Measurements from ENCODE around the gene NGB.
A peak's percentile ranks its signal among the peaks of the same experiment; 100 is the strongest.
"Not testable (repeated sequence)": the region's sequence is repeated elsewhere in the genome, so short reads cannot be mapped to it uniquely, and the experiment has no call there.

NGB gene

GRCh38 chr14:77281852-77282410, 10.9 kb upstream of the NGB start:
- Histone ChIP-seq H3K27me3 (ENCODE audit: insufficient read depth, low read length) (no peaks in the 10 kb centered on the region), H2AFZ (ENCODE audit: low read depth, low read length) (no peak overlapping the region), H3K9me3 (ENCODE audit: low read length) (no peaks in the 10 kb centered on the region), H3K4me1 (ENCODE audit: insufficient read depth, low read length) (peaks cover 23% of the 10 kb centered on the region), H3K4me3 (ENCODE audit: low read length) (no peak overlapping the region), H3K36me3 (ENCODE audit: insufficient read depth, low read length) (peaks cover 58% of the 10 kb centered on the region)

- not testable (repeated sequence) for H2AFZ ChIP-seq (ENCODE audit: low read depth, low read length); H3K27me3 ChIP-seq (ENCODE audit: insufficient read depth, low read length); H3K4me3 ChIP-seq (ENCODE audit: low read length); H3K9me3 ChIP-seq (ENCODE audit: low read length)
- Histone ChIP-seq H3K36me3 (ENCODE audit: insufficient read depth, low read length) (peaks cover 48% of the 10 kb centered on the region), H3K4me1 (ENCODE audit: insufficient read depth, low read length) (peaks cover 30% of the 10 kb centered on the region)
Observed at GRCh38 chr14:77280921-77281320, 9.9 kb upstream of the NGB start.

- Histone ChIP-seq H3K4me3 (ENCODE audit: low read length) (no peak overlapping the region), H3K36me3 (ENCODE audit: insufficient read depth, low read length) (peaks cover 36% of the 10 kb centered on the region), H3K27me3 (ENCODE audit: insufficient read depth, low read length) (no peaks in the 10 kb centered on the region), H3K9me3 (ENCODE audit: low read length) (no peaks in the 10 kb centered on the region), H2AFZ (ENCODE audit: low read depth, low read length) (no peak overlapping the region), H3K4me1 (ENCODE audit: insufficient read depth, low read length) (peaks cover 40% of the 10 kb centered on the region)
Observed at GRCh38 chr14:77279719-77280118, 8.7 kb upstream of the NGB start.

GRCh38 chr14:77278461-77279230, 7.6 kb upstream of the NGB start:
- Histone ChIP-seq H3K4me1 (ENCODE audit: insufficient read depth, low read length) (peaks cover 40% of the 10 kb centered on the region), H3K27me3 (ENCODE audit: insufficient read depth, low read length) (no peaks in the 10 kb centered on the region), H2AFZ (ENCODE audit: low read depth, low read length) (no peak overlapping the region)

GRCh38 chr14:77276959-77277358, 6.0 kb upstream of the NGB start:
- no peaks in the 10 kb centered on the region for H3K9me3 ChIP-seq (ENCODE audit: low read length)
- H2AFZ ChIP-seq (ENCODE audit: low read depth, low read length), result no peak overlapping the region
- H3K27me3 ChIP-seq (ENCODE audit: insufficient read depth, low read length), result peaks cover 6% of the 10 kb centered on the region
- no peak overlapping the region for H3K4me3 ChIP-seq (ENCODE audit: low read length)
- H3K36me3 ChIP-seq (ENCODE audit: insufficient read depth, low read length), result peaks cover 22% of the 10 kb centered on the region
- H3K4me1 ChIP-seq (ENCODE audit: insufficient read depth, low read length), result peaks cover 27% of the 10 kb centered on the region

More at GRCh38 chr14:77278461-77279230, 7.6 kb upstream of the NGB start:
- Histone ChIP-seq H3K9me3 (ENCODE audit: low read length) (no peaks in the 10 kb centered on the region), H3K36me3 (ENCODE audit: insufficient read depth, low read length) (peaks cover 26% of the 10 kb centered on the region), H3K4me3 (ENCODE audit: low read length) (no peak overlapping the region)

GRCh38 chr14:77276295-77276935, 5.4 kb upstream of the NGB start:
- H2AFZ ChIP-seq (ENCODE audit: low read depth, low read length), result no peak overlapping the region
- peaks cover 7% of the 10 kb centered on the region for H3K27me3 ChIP-seq (ENCODE audit: insufficient read depth, low read length)
- H3K9me3 ChIP-seq (ENCODE audit: low read length), result no peaks in the 10 kb centered on the region
- H3K4me1 ChIP-seq (ENCODE audit: insufficient read depth, low read length), result peaks cover 21% of the 10 kb centered on the region
- H3K36me3 ChIP-seq (ENCODE audit: insufficient read depth, low read length), result peaks cover 22% of the 10 kb centered on the region
- no peak overlapping the region for H3K4me3 ChIP-seq (ENCODE audit: low read length)

- H3K9me3 ChIP-seq (ENCODE audit: low read length), result no peaks in the 10 kb centered on the region
- H2AFZ ChIP-seq (ENCODE audit: low read depth, low read length), result no peak overlapping the region
- H3K4me1 ChIP-seq (ENCODE audit: insufficient read depth, low read length), result peaks cover 17% of the 10 kb centered on the region
- H3K36me3 ChIP-seq (ENCODE audit: insufficient read depth, low read length), result peaks cover 22% of the 10 kb centered on the region
- no peak overlapping the region for H3K4me3 ChIP-seq (ENCODE audit: low read length)
- H3K27me3 ChIP-seq (ENCODE audit: insufficient read depth, low read length), result peaks cover 15% of the 10 kb centered on the region
Observed at GRCh38 chr14:77275601-77276017, 4.6 kb upstream of the NGB start.

- H2AFZ ChIP-seq (ENCODE audit: low read depth, low read length), result no peak overlapping the region
- peaks cover 17% of the 10 kb centered on the region for H3K4me1 ChIP-seq (ENCODE audit: insufficient read depth, low read length)
- peaks cover 21% of the 10 kb centered on the region for H3K36me3 ChIP-seq (ENCODE audit: insufficient read depth, low read length)
- H3K9me3 ChIP-seq (ENCODE audit: low read length), result no peaks in the 10 kb centered on the region
- peaks cover 20% of the 10 kb centered on the region for H3K27me3 ChIP-seq (ENCODE audit: insufficient read depth, low read length)
- H3K4me3 ChIP-seq (ENCODE audit: low read length), result no peak overlapping the region
Observed at GRCh38 chr14:77275041-77275580, 4.1 kb upstream of the NGB start.

GRCh38 chr14:77273796-77274195, 2.8 kb upstream of the NGB start:
- H3K27me3 ChIP-seq (ENCODE audit: insufficient read depth, low read length), result peaks cover 31% of the 10 kb centered on the region
- no peak overlapping the region for H3K4me3 ChIP-seq (ENCODE audit: low read length)
- H3K36me3 ChIP-seq (ENCODE audit: insufficient read depth, low read length), result peaks cover 8% of the 10 kb centered on the region

GRCh38 chr14:77272261-77272660, 1.3 kb upstream of the NGB start:
- H3K4me1 ChIP-seq (ENCODE audit: insufficient read depth, low read length), result peaks cover 17% of the 10 kb centered on the region
- H3K9me3 ChIP-seq (ENCODE audit: low read length), result peaks cover 3% of the 10 kb centered on the region
- peaks cover 45% of the 10 kb centered on the region for H3K27me3 ChIP-seq (ENCODE audit: insufficient read depth, low read length)
- no peaks in the 10 kb centered on the region for H3K36me3 ChIP-seq (ENCODE audit: insufficient read depth, low read length)
- no peak overlapping the region for H2AFZ ChIP-seq (ENCODE audit: low read depth, low read length)
- no peak overlapping the region for H3K4me3 ChIP-seq (ENCODE audit: low read length)

More at GRCh38 chr14:77273796-77274195, 2.8 kb upstream of the NGB start:
- Histone ChIP-seq H2AFZ (ENCODE audit: low read depth, low read length) (no peak overlapping the region), H3K9me3 (ENCODE audit: low read length) (no peaks in the 10 kb centered on the region), H3K4me1 (ENCODE audit: insufficient read depth, low read length) (peaks cover 17% of the 10 kb centered on the region)

GRCh38 chr14:77270361-77271112, 469 bp downstream of the NGB start:
- H3K27me3 ChIP-seq (ENCODE audit: insufficient read depth, low read length), result peaks cover 54% of the 10 kb centered on the region
- peak overlapping the region; percentile 56 for H2AFZ ChIP-seq (ENCODE audit: low read depth, low read length)

GRCh38 chr14:77268989-77269600, 1.9 kb downstream of the NGB start:
- Histone ChIP-seq H3K4me3 (ENCODE audit: low read length) (no peak overlapping the region), H2AFZ (ENCODE audit: low read depth, low read length) (no peak overlapping the region), H3K9me3 (ENCODE audit: low read length) (peaks cover 3% of the 10 kb centered on the region), H3K27me3 (ENCODE audit: insufficient read depth, low read length) (peaks cover 65% of the 10 kb centered on the region), H3K36me3 (ENCODE audit: insufficient read depth, low read length) (no peaks in the 10 kb centered on the region), H3K4me1 (ENCODE audit: insufficient read depth, low read length) (no peaks in the 10 kb centered on the region)

More at GRCh38 chr14:77270361-77271112, 469 bp downstream of the NGB start:
- no peaks in the 10 kb centered on the region for H3K36me3 ChIP-seq (ENCODE audit: insufficient read depth, low read length)
- peak overlapping the region; percentile 18 for H3K4me3 ChIP-seq (ENCODE audit: low read length)
- peaks cover 6% of the 10 kb centered on the region for H3K4me1 ChIP-seq (ENCODE audit: insufficient read depth, low read length)
- H3K9me3 ChIP-seq (ENCODE audit: low read length), result peaks cover 3% of the 10 kb centered on the region

All from neuron (in vitro differentiated cells).